ENCODE data around the gene AK4. TPM values are rescaled to one million over a fixed set of nuclear protein-coding genes. Genes with fewer than 3 reads are reported as not detected.
"Not testable (repeated sequence)": the region's sequence is repeated elsewhere in the genome, so short reads cannot be mapped to it uniquely, and the experiment has no call there.

The AK4 gene
- polyA plus RNA-seq, 3 donors, result 4.3 to 9.9 (median 6.7) TPM

- WGBS (ENCODE audit: insufficient coverage), result no CpG with 5 or more reads among the region's 1 CpG
- no peak for TF ChIP-seq CTCF (IDR thresholded peaks at IDR 0.05)
- H3K9me3 ChIP-seq (replicated peaks in 1 of 2; ENCODE audit: control insufficient read depth in 1 of 2, insufficient read depth in 1 of 2, low read length in 2 of 2), result no peaks in the 10 kb centered on the region
- intact Hi-C loops (cut with micrococcal nuclease), result no loop called here
- Mint-ChIP-seq H3K4me3 (no peak overlapping the region), H3K4me1 (peaks cover 8% of the 10 kb centered on the region), H3K36me3 (no peaks in the 10 kb centered on the region), H3K27ac (no peak overlapping the region), H3K9me3 (peaks cover 0 to 6% (median 1%) of the 10 kb centered on the region in 7 donors), H3K27me3 (ENCODE audit: low read depth in 3 of 3) (peaks cover 0 to 2% (median 2%) of the 10 kb centered on the region in 3 donors)
- no peak overlapping the region for H3K4me2 ChIP-seq (replicated peaks; ENCODE audit: extremely low read depth, low read length, poor library complexity, severe bottlenecking)
- no peaks in the 10 kb centered on the region for H3K36me3 ChIP-seq (replicated peaks in 1 of 2; ENCODE audit: control insufficient read depth in 1 of 2, insufficient read depth in 2 of 2, low read length in 2 of 2)
- no peak overlapping the region for H3K9ac ChIP-seq (ENCODE audit: insufficient read depth, low read length, poor library complexity, severe bottlenecking)
- H3K79me2 ChIP-seq (ENCODE audit: insufficient read depth, low read length), result no peaks in the 10 kb centered on the region
- H2AFZ ChIP-seq (ENCODE audit: insufficient read depth, low read depth, low read length, poor library complexity, severe bottlenecking), result no peak overlapping the region
- no peak overlapping the region for H3K4me3 ChIP-seq (replicated peaks in 1 of 3; ENCODE audit: low read depth in 2 of 3, low read length in 3 of 3)
- H3K27me3 ChIP-seq (ENCODE audit: control insufficient read depth in 2 of 2, insufficient read depth in 2 of 2, low read length in 2 of 2), result no peaks in the 10 kb centered on the region
- H3K27ac ChIP-seq (ENCODE audit: low read depth in 1 of 2, low read length in 2 of 2), result no peak overlapping the region
- peaks cover 5 to 6% of the 10 kb centered on the region in 2 donors for H3K4me1 ChIP-seq (ENCODE audit: control insufficient read depth in 1 of 2, insufficient read depth in 2 of 2, low read length in 2 of 2)
- DNase-seq, result no peak
- H4K20me1 ChIP-seq (ENCODE audit: insufficient read depth, low read length), result no peaks in the 10 kb centered on the region
These were observed 9.5 kb upstream of the AK4 start for GRCh38 chr1:65138524-65138923.

GRCh38 chr1:65139793-65140192, 8.2 kb upstream of the AK4 start:
- H4K20me1 ChIP-seq (ENCODE audit: insufficient read depth, low read length); H3K36me3 ChIP-seq (replicated peaks in 1 of 2; ENCODE audit: control insufficient read depth in 1 of 2, insufficient read depth in 2 of 2, low read length in 2 of 2); H3K9me3 Mint-ChIP-seq; H3K9me3 ChIP-seq (replicated peaks in 1 of 2; ENCODE audit: control insufficient read depth in 1 of 2, insufficient read depth in 1 of 2, low read length in 2 of 2); intact Hi-C loops (cut with micrococcal nuclease); H3K4me1 ChIP-seq (ENCODE audit: control insufficient read depth in 1 of 2, insufficient read depth in 2 of 2, low read length in 2 of 2); H3K4me3 Mint-ChIP-seq; DNase-seq; H3K4me1 Mint-ChIP-seq; H3K79me2 ChIP-seq (ENCODE audit: insufficient read depth, low read length); H3K4me2 ChIP-seq (replicated peaks; ENCODE audit: extremely low read depth, low read length, poor library complexity, severe bottlenecking); H2AFZ ChIP-seq (ENCODE audit: insufficient read depth, low read depth, low read length, poor library complexity, severe bottlenecking); H3K27ac Mint-ChIP-seq; H3K27me3 ChIP-seq (ENCODE audit: control insufficient read depth in 2 of 2, insufficient read depth in 2 of 2, low read length in 2 of 2); H3K27ac ChIP-seq (ENCODE audit: low read depth in 1 of 2, low read length in 2 of 2); H3K9ac ChIP-seq (ENCODE audit: insufficient read depth, low read length, poor library complexity, severe bottlenecking); H3K4me3 ChIP-seq (replicated peaks in 1 of 3; ENCODE audit: low read depth in 2 of 3, low read length in 3 of 3); H3K27me3 Mint-ChIP-seq (ENCODE audit: low read depth in 3 of 3); H3K36me3 Mint-ChIP-seq: not testable (repeated sequence)
- WGBS (ENCODE audit: insufficient coverage), result no CpG with 5 or more reads among the region's 3 CpGs

All from CD14-positive monocyte (primary cell).